ENCODE results near the gene FNIP1.
"Not testable (repeated sequence)": the region's sequence is repeated elsewhere in the genome, so short reads cannot be mapped to it uniquely, and the experiment has no call there.

The FNIP1 gene

DNA sequence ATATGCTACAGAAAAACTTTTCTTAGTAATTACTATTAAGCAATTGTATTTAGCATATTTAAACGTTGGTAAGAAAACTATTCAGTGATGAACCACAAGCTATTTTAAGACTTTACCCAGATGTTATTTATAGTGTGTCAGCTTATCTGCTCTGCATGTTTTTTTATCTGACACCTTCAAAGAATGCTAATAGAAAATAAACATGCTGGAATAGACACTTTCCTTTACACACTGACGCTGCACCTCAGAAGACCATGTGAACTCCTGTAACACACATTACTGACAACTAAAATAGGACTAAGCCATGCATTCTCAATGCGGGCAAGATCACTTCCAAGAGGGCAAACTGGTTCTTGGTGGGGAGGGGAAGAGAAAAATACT is 38.3 kb downstream of the FNIP1 start:
- intact Hi-C loops (cut with DNase I): no loop called here
- DNase-seq: no peak

DNA sequence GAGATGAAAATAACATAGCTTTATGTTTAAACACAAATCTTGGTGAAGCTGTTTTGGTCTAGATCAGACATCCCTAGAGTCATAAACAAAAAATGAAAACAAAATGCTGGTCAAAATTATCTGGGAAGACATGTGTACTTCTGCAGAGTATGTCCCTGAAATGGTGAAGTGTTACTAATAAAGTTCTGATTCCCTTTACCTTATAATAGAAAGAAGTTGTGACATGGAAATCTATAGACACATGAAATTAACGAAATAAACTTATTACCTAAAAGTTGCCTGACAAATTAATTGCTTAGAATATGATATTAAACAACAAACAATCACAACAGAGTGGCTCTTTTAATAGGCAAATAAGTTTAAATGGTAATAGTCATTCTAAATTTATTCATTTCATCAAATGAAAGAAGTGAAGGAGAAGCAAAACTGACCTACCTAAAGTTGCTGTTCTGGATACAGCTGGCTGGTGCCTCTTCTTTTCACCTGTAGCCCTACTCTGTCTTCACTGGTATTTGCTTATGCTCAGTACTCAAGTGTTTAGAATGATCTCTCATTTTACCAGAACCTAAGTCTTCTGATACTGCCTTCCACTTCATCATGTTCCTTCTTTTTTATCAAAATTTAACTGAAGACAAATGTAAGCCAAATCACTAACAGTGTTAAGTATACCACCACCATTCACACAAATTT is 38.8 kb downstream of the FNIP1 start:
- no peak for DNase-seq
- intact Hi-C loops (cut with DNase I): no loop called here

- intact Hi-C loops (cut with DNase I): no loop called here
Observed at GRCh38 chr5:131756942-131757341, 39.9 kb downstream of the FNIP1 start.

GRCh38 chr5:131754363-131754762 is 42.5 kb downstream of the FNIP1 start:
- DNase-seq: no peak
- intact Hi-C loops (cut with DNase I): no loop called here

More at GRCh38 chr5:131756942-131757341, 39.9 kb downstream of the FNIP1 start:
- DNase-seq: no peak

DNA sequence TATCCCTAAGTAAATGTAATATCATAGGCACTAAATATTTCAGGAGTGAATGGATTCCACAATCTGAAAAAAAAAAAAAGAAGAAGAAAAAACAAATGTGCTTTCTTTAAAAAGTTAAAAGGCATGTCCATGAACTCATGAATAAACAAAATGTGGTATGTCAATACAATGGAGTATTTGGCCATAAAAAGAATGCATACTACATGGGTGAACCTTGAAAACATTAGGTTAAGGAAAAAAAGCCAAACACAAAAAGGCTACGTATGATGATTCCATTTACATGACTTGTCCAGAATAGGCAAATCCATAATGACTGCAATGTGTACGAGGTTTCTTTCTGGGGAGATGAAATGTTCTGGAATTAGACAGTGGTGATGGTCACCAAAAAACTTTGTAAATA is 45.3 kb downstream of the FNIP1 start:
- intact Hi-C loops (cut with DNase I): no loop called here
- no peak for DNase-seq

- no peak for DNase-seq
- intact Hi-C loops (cut with DNase I): no loop called here
Observed at GRCh38 chr5:131749723-131750470, 46.9 kb downstream of the FNIP1 start.

DNA sequence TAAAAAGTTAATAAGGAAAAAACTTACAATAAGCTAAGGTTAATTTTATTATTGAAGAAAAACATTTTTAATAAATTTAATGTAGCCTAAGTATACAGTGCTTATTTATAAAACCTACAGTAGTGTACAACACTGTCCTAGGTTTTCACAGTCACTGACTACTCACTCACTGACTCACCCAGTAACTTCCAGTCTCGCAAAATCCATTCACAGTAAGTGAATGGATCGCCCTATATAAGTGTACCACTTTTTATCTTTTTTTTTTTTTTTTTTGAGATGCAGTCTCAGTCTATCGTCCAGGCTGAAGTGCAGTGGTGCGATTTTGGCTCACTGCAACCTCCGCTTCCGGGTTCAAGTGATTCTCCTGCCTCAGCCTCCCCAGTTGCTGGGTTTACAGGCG is 47.7 kb downstream of the FNIP1 start:
- no peak for DNase-seq
- intact Hi-C loops (cut with DNase I): no loop called here

- no peak for DNase-seq
- intact Hi-C loops (cut with DNase I): no loop called here
Observed at GRCh38 chr5:131747180-131748105, 49.4 kb downstream of the FNIP1 start.

DNA sequence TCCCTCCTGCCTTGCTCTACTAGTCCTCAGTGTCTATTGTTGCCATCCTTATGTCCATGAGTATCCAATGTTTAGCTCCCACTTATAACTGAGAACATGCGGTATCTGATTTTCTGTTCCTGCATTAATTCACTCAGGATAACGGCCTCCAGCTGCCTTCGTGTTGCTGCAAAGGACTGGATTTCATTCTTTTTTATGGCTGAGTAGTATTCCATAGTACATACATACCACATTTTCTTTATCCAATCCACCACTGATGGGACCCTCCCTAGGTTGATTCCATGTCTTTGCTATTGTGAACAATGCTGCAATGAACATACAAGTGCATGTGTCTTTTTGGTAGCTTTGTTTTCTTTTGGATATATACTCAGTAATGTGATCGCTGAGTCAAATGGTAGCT is 50.4 kb downstream of the FNIP1 start:
- intact Hi-C loops (cut with DNase I): no loop called here
- DNase-seq: no peak

- intact Hi-C loops (cut with DNase I): no loop called here
- DNase-seq: no peak
Observed at GRCh38 chr5:131745703-131746102, 51.1 kb downstream of the FNIP1 start.

DNA sequence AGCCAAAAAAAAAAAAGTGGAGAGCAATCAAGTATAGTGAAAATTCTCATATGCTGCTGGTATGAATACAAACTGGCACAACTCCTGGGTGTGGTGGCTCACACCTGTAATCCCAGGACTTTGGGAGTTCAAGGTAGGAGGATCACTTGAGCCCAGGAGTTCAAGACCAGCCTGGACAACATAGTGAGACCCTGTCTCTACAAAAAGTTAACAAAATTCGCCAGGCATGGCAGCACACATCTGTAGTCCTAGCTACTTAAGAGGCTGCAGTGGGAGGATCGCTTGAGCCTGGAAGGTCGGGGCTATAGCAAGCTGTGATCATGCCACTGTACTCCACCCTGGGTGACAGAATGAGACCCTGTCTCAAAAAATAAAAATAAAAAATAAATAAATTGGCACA is 51.7 kb downstream of the FNIP1 start:
- intact Hi-C loops (cut with DNase I): no loop called here
- no peak for DNase-seq

DNA sequence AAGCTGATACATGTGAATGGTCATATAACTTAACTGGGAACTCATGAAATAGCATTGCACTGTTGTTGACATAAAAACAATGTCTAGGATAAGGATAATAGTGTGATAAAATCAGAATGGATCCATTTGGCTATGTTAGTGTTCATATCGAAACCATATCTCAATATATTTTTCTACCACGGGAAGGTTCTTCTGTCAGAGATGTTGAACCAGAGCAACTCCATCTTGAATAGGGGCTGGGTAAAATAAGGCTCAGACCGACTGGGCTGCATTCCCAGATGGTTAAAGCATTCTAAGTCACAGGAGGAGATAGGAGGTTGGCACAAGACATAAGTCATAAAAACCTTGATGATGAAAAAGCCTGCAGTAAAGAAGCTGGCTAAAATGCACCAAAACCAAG is 56.3 kb downstream of the FNIP1 start:
- DNase-seq: no peak
- intact Hi-C loops (cut with DNase I): no loop called here

- intact Hi-C loops (cut with DNase I): no loop called here
Observed at GRCh38 chr5:131735393-131735792, 61.4 kb downstream of the FNIP1 start.

GRCh38 chr5:131734939-131735338 is 61.9 kb downstream of the FNIP1 start:
- intact Hi-C loops (cut with DNase I); DNase-seq: not testable (repeated sequence)

More at GRCh38 chr5:131735393-131735792, 61.4 kb downstream of the FNIP1 start:
- no peak for DNase-seq

DNA sequence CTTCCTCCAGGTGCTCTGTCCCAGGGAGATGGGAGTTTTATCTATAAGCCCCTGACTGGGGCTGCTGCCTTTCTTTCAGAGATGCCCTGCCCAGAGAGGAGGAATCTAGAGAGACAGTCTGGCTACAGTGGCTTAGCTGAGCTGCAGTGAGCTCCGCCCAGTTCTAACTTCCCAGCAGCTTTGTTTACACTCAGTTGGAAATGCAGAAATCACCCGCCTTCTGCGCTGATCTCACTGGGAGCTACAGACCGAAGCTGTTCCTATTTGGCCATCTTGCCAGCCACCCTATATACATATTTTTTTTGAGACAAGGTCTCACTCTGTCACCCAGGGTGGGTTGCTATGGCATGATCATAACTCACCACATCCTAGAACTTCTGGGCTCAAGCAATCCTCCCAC is 67.5 kb downstream of the FNIP1 start:
- intact Hi-C loops (cut with DNase I): not testable (repeated sequence)

DNA sequence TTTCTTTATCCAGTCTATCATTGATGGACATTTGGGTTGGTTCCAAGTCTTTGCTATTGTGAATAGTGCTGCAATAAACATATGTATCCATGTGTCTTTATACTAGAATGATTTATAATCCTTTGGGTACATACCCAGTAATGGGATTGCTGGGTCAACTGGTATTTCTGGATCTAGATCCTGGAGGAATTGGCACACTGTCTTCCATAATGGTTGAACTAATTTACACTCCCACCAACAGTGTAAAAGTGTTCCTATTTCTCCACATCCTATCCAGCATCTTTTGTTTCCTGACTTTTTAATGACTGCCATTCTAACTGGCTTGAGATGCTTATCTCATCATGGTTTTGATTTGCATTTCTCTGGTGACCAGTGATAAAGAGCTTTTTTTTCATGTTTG is 72.7 kb downstream of the FNIP1 start:
- DNase-seq; intact Hi-C loops (cut with DNase I): not testable (repeated sequence)

More for the DNA sequence above, 67.5 kb downstream of the FNIP1 start:
- not testable (repeated sequence) for DNase-seq

DNA sequence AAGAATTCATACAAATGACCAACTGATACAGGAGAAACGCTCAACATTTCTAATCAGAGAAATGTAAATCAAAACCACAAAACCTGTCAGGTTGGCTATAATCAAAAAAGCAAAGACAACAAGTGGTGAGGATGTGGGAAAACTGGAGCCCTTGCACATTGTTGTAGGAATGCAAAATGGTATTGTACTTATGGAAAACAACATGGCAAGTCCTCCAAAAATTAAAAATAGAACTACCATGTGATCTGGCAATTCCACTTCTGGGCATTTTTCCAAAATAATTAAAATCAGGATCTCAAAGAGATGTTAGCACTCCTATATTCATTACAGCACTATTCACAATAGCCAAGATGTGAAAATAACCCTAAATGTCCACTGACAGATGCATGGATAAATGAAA is 76.1 kb downstream of the FNIP1 start:
- DNase-seq: no peak
- intact Hi-C loops (cut with DNase I): no loop called here

DNA sequence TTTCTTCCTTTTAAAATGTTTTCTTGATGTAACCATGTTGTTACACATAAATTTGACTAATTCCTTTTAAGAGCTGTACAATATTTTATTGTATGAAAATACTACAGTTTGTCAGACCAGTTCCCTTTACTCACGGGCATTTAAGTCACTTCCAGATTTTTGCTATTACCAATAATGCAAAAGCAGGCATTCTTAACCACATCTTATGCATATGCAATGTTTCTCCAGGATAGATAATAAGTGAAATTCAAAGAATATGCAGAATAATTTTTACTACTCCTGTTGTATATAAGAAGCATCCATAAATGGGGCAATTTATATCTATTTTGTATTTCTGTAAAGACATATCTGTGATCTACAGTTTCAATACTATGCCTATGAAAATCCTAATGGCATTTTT is 77.3 kb downstream of the FNIP1 start:
- intact Hi-C loops (cut with DNase I): no loop called here
- no peak for DNase-seq

DNA sequence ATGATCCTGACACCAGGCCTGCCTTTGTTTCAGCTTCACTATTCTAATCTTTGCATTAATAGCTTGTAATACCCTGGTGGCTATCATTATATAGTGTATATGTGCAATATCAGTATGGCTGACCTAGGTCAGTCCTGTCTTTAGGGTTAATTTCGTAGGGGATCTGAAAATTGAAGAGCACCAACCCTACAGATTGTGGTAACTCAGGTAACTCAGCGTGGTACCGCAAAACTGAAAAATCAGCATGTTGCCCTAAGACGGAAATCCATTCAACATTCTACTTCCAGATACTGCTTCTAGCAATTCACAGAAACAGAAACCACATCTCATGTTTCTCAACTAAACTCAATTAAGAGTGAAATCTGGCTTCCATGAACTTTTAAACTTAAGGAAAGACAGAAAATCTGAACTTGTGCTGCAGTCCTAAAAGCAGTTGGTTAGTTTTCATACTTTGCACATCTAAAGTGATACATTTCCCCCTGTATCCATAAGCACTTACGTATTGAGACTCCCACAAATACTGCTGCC is 78.3 kb downstream of the FNIP1 start:
- no peak for DNase-seq
- intact Hi-C loops (cut with DNase I): no loop called here

GRCh38 chr5:131717164-131717563 is 79.7 kb downstream of the FNIP1 start:
- DNase-seq; intact Hi-C loops (cut with DNase I): not testable (repeated sequence)
